Kidney (tissue), 14 donors: ENCODE data around the gene SRSF3. TPM values are rescaled to one million over a fixed set of nuclear protein-coding genes. Genes with fewer than 3 reads are reported as not detected.

Experiments used
- DNase-seq, 5 donors: peaks; one replicate each; pipeline ENCODE4 v3.0.0-alpha.2; 2013 to 2020
- FAIRE-seq: peaks from 2 replicates; lab custom pipeline; 2012; peaks lifted over from hg19 to GRCh38; lab: Jason Lieb, UNC
- H3K27ac ChIP-seq, 2 donors: one replicate each; pipeline ENCODE4 v1.7.0; 2013; ENCODE audit warnings: low read depth in 2 of 2, low read length in 2 of 2, inconsistent platforms in 1 of 2
- H3K27me3 ChIP-seq: one replicate; pipeline ENCODE4 v1.7.1; 2013; ENCODE audit warnings: low read length, inconsistent platforms; ENCODE audit not compliant: control insufficient read depth, insufficient read depth
- H3K36me3 ChIP-seq, 3 donors: one replicate each; pipeline versions ENCODE4 v1.7.0 to v1.7.1; 2013; ENCODE audit warnings: low read length in 3 of 3, control low read depth in 1 of 3, inconsistent platforms in 1 of 3; ENCODE audit not compliant: insufficient read depth in 3 of 3, control insufficient read depth in 2 of 3
- H3K4me1 ChIP-seq, 3 donors: one replicate each; pipeline versions ENCODE4 v1.7.0 to v1.7.1; 2013; ENCODE audit warnings: low read length in 3 of 3, inconsistent platforms in 1 of 3, low read depth in 1 of 3; ENCODE audit not compliant: control insufficient read depth in 2 of 3, insufficient read depth in 2 of 3
- H3K4me3 ChIP-seq, 3 donors: one replicate each; pipeline versions ENCODE4 v1.7.0 to v1.8.1; 2013; ENCODE audit warnings: low read length in 3 of 3, control low read depth in 1 of 3, inconsistent platforms in 1 of 3
- H3K9ac ChIP-seq, 3 donors: one replicate each; pipeline versions ENCODE4 v1.7.0 to v1.7.1; 2013; ENCODE audit warnings: low read length in 3 of 3, control low read depth in 1 of 3, inconsistent platforms in 1 of 3
- H3K9me3 ChIP-seq, 3 donors: one replicate each; pipeline versions ENCODE4 v1.7.0 to v1.7.1; 2013; ENCODE audit warnings: low read length in 3 of 3, control low read depth in 1 of 3, inconsistent platforms in 1 of 3; ENCODE audit not compliant: control insufficient read depth in 2 of 3, insufficient read depth in 1 of 3
- intact Hi-C: fragments of 100-400 bp; cut with DNase I; formaldehyde crosslinking; loops from one replicate; pipeline ENCODE4 v1.11.1; 2022
- polyA plus RNA-seq: library from polyadenylated mRNA; stranded (reverse); fragments of 350-450 nt; fragmentation: Illumina TruSeq; extraction: RNeasy Lipid Tissue Mini Kit (QIAGEN cat#74804); gene quantifications from one replicate; pipeline ENCODE4 v1.2.3, GENCODE V29; 2014; ENCODE audit warnings: low read depth, low replicate concordance; ENCODE audit not compliant: insufficient read depth
- total RNA-seq: library from RNA; stranded (reverse); fragmentation: NEBNext Ultra II Directional; extraction: Animal tissue kit (Norgen Biotek cat#: 25700); gene quantifications from one replicate; pipeline ENCODE4 v1.2.1, GENCODE V29; 2021
- TF ChIP-seq, protein P1 (sequence below): IDR thresholded peaks from 3 replicates; pipeline ENCODE4 v1.5.1; 2012; ENCODE audit warnings: mild to moderate bottlenecking, moderate library complexity, borderline replicate concordance; ENCODE audit not compliant: insufficient read depth; ENCODE audit errors: extremely low read depth
- donor health status: control.
- donor health status: control.
- donor health status: control.
- donor health status: control.
- donor health status: control.
- donor health status: DM: yes; HTN: yes; CAD: no.
- donor health status: Normal renal cell carcinoma (clear cell type).

The SRSF3 gene
- total and polyA plus RNA-seq, 2 donors from 2014 or later, result 222 to 257 TPM

DNA sequence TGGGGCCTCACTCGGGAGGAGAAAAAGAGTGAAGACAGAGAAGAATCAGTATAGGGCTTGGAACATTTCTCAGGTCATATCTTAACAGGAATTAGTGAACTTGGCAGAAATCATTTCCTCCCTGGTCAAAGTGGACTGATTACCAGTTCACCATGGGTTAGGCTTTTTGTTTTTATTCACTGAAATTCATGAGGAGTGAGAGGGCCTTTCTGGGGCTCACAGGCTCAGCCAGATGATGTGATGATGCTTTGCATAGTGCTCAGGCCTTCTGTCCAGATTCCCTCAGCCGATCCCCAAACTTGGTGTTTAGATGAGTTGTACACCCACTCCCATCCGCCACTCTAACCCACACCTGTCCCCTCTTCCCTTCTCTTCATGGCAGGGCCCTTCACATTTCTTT is 32.5 kb downstream of the SRSF3 start:
- no peaks in the 10 kb centered on the region for H3K36me3 ChIP-seq
- DNase-seq (peak in 2 of 5 donors; percentile 3 to 11), FAIRE-seq (no peak)
- intact Hi-C loops, result no loop called here
- no peaks in the 10 kb centered on the region for H3K27me3 ChIP-seq
- no peak overlapping the region for H3K9ac ChIP-seq
- H3K4me3 ChIP-seq, result no peak overlapping the region
- TF ChIP-seq, protein P1, sequence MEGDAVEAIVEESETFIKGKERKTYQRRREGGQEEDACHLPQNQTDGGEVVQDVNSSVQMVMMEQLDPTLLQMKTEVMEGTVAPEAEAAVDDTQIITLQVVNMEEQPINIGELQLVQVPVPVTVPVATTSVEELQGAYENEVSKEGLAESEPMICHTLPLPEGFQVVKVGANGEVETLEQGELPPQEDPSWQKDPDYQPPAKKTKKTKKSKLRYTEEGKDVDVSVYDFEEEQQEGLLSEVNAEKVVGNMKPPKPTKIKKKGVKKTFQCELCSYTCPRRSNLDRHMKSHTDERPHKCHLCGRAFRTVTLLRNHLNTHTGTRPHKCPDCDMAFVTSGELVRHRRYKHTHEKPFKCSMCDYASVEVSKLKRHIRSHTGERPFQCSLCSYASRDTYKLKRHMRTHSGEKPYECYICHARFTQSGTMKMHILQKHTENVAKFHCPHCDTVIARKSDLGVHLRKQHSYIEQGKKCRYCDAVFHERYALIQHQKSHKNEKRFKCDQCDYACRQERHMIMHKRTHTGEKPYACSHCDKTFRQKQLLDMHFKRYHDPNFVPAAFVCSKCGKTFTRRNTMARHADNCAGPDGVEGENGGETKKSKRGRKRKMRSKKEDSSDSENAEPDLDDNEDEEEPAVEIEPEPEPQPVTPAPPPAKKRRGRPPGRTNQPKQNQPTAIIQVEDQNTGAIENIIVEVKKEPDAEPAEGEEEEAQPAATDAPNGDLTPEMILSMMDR, result no peak
- H3K9me3 ChIP-seq, result no peaks in the 10 kb centered on the region
- H3K27ac ChIP-seq, result no peak overlapping the region
- H3K4me1 ChIP-seq, result peaks cover 3 to 21% (median 11%) of the 10 kb centered on the region in 3 donors

DNA sequence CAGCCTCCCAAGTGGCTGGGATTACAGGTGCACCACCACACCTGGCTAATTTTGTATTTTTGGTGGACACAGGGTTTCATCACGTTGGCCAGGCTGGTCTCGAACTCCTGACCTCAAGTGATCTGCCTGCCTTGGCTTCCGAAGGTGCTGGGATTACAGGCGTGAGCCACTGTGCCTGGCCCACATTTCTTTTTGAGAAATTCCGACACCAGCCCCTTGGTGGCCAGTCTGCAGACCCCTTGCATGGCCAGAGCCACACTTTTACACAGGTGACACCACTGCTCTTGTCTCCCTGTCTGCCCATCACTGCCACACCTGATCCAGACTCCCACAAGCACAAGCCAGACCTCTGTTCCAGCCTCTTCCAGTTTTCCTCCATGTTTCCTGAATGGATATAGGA is 33.0 kb downstream of the SRSF3 start:
- no peak for FAIRE-seq
- Histone ChIP-seq H3K4me3 (no peak overlapping the region), H3K36me3 (no peaks in the 10 kb centered on the region), H3K27ac (peak overlapping the region; percentile 75 to 89), H3K9ac (peak overlapping the region in 2 of 3 donors; percentile 38 to 48), H3K27me3 (no peaks in the 10 kb centered on the region), H3K4me1 (peaks cover 3 to 21% (median 11%) of the 10 kb centered on the region in 3 donors), H3K9me3 (no peaks in the 10 kb centered on the region)
- intact Hi-C loops, result no loop called here
- TF ChIP-seq, protein P1, result no peak
- peak in 1 of 5 donors; percentile 48 for DNase-seq

DNA sequence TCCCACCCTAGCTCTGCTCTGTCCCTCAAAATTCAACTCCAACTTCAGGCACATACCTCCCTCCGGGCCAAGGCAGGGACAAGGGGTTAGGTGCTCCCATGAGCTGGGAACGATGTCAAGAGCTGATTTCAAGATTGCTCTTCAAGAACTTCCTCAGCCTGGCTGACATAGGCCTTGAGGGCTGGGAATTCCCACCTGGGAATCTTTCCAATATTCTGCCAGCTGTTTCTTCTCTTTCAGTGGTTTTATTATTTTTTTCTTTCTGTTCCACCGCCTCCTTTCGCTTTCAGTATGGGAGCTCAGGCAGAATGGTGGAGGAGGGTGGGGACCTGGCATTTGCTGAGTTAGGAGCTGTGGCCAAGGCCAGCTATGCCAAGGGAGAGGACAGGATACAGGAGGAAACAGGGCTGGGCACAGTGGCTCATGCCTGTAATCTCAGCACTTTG is 33.7 kb downstream of the SRSF3 start:
- Histone ChIP-seq H3K36me3 (no peaks in the 10 kb centered on the region), H3K9ac (peak overlapping the region in 1 of 3 donors; percentile 48), H3K9me3 (no peaks in the 10 kb centered on the region), H3K27me3 (no peaks in the 10 kb centered on the region), H3K4me1 (peaks cover 3 to 21% (median 11%) of the 10 kb centered on the region in 3 donors), H3K4me3 (no peak overlapping the region), H3K27ac (peak overlapping the region; percentile 75 to 89)
- intact Hi-C loops, result no loop called here
- DNase-seq, result peak in 3 of 5 donors; percentile 69 to 90 (median 84)
- TF ChIP-seq, protein P1, result no peak
- FAIRE-seq, result no peak

DNA sequence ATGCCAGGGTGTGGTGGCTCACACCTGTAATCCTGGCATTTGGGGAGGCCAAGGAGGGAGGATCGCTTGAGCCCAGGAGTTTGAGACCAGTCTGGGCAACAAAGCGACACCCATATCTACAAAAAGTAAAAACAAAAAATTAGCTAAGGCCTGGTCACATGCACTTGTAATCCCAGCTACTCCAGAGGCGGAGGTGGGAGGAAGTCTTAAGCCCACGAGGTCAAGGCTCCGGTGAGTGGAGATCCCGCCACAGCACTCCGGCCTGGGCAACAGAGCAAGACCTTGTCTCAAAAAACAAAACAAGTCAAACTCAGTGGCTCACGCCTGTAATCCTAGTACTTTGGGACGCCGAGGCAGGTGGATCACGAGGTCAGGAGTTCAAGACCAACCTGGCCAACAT is 35.6 kb downstream of the SRSF3 start:
- FAIRE-seq, result no peak
- no peaks in the 10 kb centered on the region for H3K9me3 ChIP-seq
- peaks cover 0 to 11% (median 7%) of the 10 kb centered on the region in 3 donors for H3K4me1 ChIP-seq
- no peak overlapping the region for H3K27ac ChIP-seq
- no peaks in the 10 kb centered on the region for H3K27me3 ChIP-seq
- no peak overlapping the region for H3K4me3 ChIP-seq
- no peaks in the 10 kb centered on the region for H3K36me3 ChIP-seq
- H3K9ac ChIP-seq, result no peak overlapping the region
- intact Hi-C loops, result no loop called here
- DNase-seq, result no peak
- TF ChIP-seq, protein P1, result no peak
